ENCODE results near the gene FAM83G. TPM values are rescaled to one million over a fixed set of nuclear protein-coding genes. Genes with fewer than 3 reads are reported as not detected.

The FAM83G gene
- total RNA-seq, 1 donor from 2014 or later = 1.3 TPM

- H3K9me3 Mint-ChIP-seq = no peaks in the 10 kb centered on the region
- H3K36me3 Mint-ChIP-seq (ENCODE audit: low read depth) = no peaks in the 10 kb centered on the region
- no peaks in the 10 kb centered on the region for H3K4me1 Mint-ChIP-seq
- peak overlapping the region; percentile 57 for H3K27ac Mint-ChIP-seq (ENCODE audit: unreplicated experiment)
- TF ChIP-seq CTCF (conservative IDR thresholded peaks at IDR 0.05) = no peak
- peaks cover 9% of the 10 kb centered on the region for H3K27me3 Mint-ChIP-seq (ENCODE audit: low read depth)
- no peak for DNase-seq (ENCODE audit: low read depth, low spot score)
- no peak overlapping the region for H3K4me3 Mint-ChIP-seq
These were observed 59.9 kb downstream of the FAM83G start for GRCh38 chr17:18944646-18945045.

- Mint-ChIP-seq H3K9me3 (no peaks in the 10 kb centered on the region), H3K27ac (ENCODE audit: unreplicated experiment) (peak overlapping the region; percentile 59), H3K4me1 (no peaks in the 10 kb centered on the region), H3K36me3 (ENCODE audit: low read depth) (no peaks in the 10 kb centered on the region), H3K4me3 (no peak overlapping the region), H3K27me3 (ENCODE audit: low read depth) (peaks cover 3% of the 10 kb centered on the region)
- TF ChIP-seq CTCF (conservative IDR thresholded peaks at IDR 0.05) = no peak
- no peak for DNase-seq (ENCODE audit: low read depth, low spot score)
These were observed 65.9 kb downstream of the FAM83G start for GRCh38 chr17:18938692-18939023.

GRCh38 chr17:18937981-18938691 is 66.4 kb downstream of the FAM83G start:
- Mint-ChIP-seq H3K27me3 (ENCODE audit: low read depth) (peaks cover 3% of the 10 kb centered on the region), H3K4me1 (no peaks in the 10 kb centered on the region), H3K27ac (ENCODE audit: unreplicated experiment) (no peak overlapping the region), H3K4me3 (no peak overlapping the region), H3K9me3 (no peaks in the 10 kb centered on the region), H3K36me3 (ENCODE audit: low read depth) (no peaks in the 10 kb centered on the region)
- TF ChIP-seq CTCF (conservative IDR thresholded peaks at IDR 0.05) = no peak
- DNase-seq (ENCODE audit: low read depth, low spot score) = no peak

- Mint-ChIP-seq H3K9me3 (no peaks in the 10 kb centered on the region), H3K27me3 (ENCODE audit: low read depth) (peaks cover 3% of the 10 kb centered on the region)
These were observed 71.2 kb downstream of the FAM83G start for GRCh38 chr17:18933102-18934058.

More at GRCh38 chr17:18933102-18934058, 71.2 kb downstream of the FAM83G start:
- Mint-ChIP-seq H3K4me3 (no peak overlapping the region), H3K4me1 (no peaks in the 10 kb centered on the region), H3K36me3 (ENCODE audit: low read depth) (peaks cover 15% of the 10 kb centered on the region), H3K27ac (ENCODE audit: unreplicated experiment) (peak overlapping the region; percentile 62)
- no peak for TF ChIP-seq CTCF (conservative IDR thresholded peaks at IDR 0.05)
- no peak for DNase-seq (ENCODE audit: low read depth, low spot score)

All from neural crest cell (in vitro differentiated cells).